ENCODE measurements around the gene FMNL3.
A peak's percentile ranks its signal among the peaks of the same experiment; 100 is the strongest.

FMNL3 gene

DNA sequence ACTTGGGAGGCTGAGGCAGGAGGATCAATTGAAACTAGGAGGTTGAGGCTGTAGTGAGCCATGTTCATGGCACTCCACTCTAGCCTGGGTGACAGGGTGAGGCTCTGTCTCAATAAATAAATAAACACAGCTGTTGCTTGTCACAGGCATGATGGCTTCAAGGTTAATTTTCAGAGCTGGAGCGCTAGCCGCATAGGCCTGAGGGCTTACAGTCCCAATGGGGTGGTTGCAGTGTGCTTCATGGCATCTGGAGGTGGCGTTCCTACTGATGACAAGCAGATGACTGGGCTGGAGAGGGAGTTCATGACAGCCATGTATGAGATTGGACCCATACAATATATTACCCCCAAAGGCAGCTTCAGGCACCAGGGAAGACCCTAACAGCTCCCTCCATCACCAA, 1.6 kb upstream of the FMNL3 start:
- no peak for DNase-seq (ENCODE audit: low spot score)

DNA sequence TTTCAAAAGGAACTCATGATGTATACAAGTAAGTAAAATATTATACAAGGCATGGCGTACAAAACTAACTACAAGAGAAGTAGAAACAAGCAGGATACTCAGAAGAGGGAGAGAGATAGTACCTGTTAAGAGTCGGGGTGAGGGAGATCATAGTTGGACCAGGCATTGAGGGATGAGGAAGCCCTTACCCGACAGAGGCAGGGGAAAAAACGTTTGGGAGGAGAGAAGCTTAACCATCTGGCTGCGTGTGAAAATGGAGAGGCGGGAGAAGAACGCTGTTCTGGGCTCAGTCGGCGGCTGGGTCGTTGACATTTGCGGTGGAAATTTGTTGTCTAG, 575 bp upstream of the FMNL3 start:
- DNase-seq (ENCODE audit: low spot score): no peak

DNA sequence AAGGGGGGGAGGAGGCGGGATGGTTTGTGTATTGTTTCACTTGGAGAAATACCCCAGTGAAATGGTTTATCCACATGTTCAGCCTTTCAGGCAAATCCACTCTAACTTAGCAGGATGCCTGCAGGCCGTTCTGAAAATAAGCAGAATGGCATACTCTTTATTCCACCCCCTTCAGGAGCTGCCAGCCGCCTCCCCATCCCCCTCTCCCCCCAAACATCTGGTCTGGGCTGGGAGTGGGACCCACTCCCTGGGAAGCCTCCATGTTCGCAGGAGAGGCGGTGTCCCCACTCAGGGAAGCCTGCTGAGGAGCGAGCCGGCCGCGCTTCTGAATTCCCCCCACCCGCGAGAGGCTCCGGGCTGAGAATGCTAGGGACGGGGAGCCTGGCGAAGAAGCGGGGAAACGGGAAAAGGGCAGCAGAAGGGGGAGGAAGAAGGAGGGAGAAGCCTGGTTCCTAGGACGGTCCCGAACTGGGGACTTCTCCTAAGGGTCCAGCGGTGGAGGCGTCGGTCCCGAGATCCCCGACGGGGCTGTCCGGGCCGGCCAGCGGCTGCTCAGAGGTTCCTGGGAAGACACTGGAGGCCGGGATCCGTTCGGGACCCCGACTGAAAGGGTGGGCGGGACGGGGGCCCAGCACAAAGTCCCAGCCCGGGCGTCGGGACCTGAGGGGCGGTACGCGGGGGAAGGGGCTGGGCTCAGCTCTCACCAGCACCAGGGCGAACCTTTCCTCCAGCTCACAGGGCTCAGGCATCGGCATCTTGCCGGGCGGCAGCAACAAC, 666 bp downstream of the FMNL3 start:
- peak; percentile 83 for DNase-seq (ENCODE audit: low spot score)

DNA sequence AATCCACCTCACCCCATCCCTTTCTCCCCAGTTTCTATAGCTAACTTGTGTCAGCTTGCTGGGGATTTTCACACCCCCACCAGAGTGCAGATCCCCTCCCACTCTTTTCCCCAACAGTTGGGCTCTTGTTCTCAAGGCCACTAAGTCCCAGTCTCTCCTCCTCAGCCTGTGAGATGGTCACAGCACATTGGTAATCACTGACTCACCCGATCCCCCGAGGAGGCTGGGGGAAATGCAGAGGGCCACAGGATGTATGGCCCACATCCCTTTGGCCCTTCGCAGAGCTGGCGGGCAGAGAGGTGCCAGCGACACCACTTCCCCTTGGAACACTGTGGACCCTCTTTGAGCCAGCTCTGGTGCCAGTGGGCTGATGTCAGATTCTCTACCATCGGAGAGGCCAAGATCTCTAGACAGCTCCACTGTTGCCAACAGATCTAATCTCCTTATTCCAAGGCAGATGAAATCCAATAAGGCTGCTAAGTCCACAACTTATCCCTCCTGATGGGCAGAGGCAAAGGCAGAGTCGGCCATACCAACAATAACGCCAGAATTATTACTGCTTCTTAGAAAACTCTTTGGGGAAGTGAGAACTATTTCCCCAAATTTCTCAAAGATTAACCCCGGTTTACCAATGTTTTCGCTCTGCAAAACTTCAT, 1.6 kb downstream of the FMNL3 start:
- DNase-seq (ENCODE audit: low spot score): no peak

DNA sequence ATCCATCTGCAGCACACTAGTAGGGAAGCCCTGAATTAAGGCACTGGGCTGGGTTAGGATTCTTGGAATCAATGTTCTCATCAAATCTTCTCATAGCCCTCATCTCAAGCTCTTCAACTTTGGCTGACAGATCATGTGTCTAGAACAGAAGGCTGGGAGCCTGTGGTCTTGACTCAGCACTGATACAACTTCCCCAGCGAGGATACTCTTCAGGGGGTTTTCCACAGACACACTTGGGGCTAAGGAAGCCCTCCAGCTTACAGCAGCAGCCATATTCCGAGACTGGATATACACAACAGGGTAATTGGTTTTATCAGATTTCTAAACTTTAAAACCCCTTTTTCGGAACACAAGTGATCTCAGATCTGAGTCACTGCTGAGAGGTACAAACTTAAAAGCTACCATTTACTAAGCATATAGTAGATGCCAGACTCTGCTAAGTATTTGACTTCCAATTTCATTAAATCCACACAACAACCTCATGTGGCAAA, 3.5 kb downstream of the FMNL3 start:
- no peak for DNase-seq (ENCODE audit: low spot score)

DNA sequence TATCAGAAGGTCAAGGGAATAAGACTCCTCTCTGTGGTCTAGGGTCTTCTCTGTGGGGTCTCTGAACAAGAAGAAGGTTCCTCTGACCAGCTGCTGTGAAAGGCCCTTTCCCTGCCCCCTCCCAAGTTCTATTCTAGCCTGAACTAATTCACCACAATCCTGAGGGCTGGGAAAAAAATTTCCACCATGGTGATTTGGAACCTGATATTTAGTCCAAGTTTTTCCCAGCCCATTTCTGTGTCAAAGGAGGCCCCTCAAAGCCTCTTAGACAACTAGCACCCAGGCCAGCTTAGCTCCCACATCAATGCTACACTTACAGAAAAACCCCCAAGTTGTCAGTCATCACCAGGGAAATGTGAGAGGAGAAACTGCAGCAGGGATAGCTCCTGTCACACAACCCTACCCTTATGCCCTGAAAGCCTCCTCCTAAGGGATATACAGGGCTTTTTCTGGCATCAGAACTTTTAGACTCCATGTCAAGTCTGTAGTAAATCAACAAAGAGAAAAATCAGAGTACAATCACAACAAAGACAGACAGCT, 4.5 kb downstream of the FMNL3 start:
- DNase-seq (ENCODE audit: low spot score): no peak

DNA sequence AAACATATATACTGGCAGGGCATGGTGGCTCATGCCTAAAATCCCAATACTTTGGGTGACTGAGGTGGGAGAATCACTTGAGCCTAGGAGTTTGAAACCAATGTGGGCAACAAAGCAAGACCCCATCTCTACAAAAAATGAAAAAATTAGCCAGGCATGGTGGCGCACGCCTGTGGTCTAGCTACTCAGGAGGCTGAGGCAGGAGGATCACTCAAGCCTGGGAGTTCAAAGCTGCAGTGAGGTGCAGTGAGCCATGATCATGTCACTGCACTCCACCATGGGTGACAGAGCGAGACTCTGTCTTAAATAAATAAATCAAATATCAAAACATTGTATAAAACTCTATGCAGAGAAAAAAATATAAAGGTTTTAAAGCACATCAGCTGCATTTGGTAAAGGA, 5.2 kb downstream of the FMNL3 start:
- no peak for DNase-seq (ENCODE audit: low spot score)

DNA sequence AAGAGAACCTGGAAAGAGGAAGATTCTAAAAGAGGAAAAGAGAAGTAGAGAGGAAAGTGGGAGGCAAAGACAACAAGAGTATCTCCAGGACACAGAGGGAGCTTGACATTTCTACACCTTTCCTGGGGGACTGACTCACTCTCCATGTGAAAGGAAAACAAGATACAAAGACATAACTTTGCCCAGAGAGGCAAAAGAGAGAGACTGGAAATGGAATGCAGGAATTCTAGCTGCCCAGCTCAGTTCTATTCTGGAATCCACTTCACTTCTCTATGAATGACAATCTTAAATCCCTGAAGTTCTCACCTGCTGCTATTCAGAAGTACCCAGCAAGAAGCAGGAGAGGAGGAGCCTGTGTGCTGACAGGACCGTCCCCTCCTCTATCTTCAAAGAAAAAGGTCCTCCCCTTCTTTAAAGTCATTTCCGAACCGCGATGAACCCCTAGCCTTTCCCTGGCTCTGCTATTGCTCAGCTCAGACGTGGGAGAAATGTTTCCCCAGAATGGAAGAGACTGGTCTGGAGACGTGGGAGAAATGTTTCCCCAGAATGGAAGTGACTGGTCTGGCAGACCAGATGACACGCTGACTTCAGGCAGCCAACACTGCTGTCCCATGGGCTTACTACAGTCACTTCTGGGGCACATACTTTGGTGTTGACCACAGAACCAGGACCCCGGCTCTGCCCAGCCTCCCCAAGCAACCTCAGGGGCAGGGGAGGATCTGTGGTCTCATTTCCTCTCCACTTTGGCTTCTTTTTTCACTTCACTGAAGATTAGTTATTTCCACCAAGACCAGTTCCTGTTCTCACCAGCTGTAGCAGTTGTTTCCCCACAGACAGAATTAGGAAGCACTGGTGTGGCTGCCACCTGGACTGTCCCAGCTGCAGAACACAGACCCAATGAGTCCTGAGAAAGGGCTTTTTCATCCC, 8.3 kb downstream of the FMNL3 start:
- DNase-seq (ENCODE audit: low spot score): no peak

DNA sequence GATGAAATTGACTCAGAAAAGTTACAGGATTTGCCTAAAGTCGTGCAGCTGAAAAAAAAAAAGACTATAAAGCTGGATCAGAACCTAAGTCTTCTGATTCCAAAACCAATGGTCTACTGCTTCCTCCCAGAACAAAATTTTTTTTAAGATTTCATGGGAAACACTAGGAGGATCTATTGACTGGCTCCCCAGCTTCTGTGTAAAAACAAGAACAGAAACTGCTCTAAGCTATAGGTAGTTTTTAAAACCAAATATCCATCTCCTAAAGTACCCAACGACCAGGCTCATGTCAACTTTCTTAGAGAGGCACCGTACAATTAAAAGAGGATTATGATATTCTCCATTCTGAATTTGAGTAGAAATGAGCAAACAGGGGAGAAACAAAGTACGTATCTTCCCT, 9.4 kb downstream of the FMNL3 start:
- DNase-seq (ENCODE audit: low spot score): no peak

DNA sequence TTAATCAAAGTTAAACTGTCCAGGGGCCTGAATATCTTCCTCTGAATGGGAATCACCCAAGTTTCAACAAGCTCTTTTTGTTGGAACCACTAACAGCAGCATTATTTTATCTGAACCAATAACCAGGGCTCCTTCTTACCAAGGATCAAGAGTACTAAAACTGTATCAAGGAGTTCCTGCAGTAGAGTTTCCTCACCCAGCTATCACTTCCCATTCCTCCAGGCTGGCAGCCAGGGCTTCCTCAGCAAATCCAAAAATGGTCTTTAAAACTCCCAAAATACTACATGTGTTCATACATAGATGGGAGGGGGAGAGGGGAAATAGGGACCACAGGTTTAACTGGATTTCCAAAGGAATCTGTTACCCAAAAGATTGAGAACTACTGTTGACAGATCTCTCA, 10.5 kb downstream of the FMNL3 start:
- DNase-seq (ENCODE audit: low spot score): no peak

DNA sequence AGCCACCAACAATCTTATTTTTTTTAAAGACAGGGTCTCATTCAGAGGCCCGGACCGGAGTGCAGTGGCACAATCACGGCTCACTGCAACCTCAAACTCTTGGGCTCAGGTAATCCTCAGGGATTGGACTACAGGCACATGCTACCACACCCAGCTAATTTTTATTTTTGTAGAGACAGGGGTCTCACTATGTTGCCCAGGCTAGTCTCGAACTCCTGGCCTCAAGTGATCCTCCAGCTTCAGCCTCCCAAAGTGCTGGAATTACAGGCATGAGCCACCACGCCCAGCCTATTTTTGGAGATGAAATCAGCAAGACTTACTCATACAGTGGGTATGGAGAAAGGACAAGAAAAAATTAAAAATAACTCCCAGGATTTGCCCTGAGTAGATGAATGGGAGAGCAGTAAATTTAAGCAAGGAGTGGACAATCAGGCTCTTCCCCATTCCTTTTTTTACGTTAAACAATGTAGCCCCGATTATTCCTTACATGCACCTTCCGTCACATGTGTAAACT, 13.2 kb downstream of the FMNL3 start:
- no peak for DNase-seq (ENCODE audit: low spot score)

DNA sequence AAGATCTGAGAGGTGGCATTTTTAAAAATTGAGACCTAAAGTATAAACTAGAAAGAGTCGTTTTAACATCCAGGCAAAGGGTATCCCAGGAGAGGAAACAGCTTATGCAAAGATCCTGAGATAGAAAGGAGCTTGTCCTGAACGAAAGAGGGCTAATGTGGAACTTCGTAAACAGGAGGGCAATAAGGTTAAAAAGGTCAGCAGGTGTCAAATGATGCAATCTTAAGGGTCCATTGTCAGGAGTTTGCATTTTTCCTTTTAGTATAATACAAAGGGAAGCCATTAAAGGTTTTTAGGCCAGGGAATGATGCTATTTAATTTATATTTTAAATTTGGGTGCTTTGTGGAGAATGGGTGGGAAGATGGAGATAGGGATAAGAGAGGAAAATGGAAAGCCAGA, 14.4 kb downstream of the FMNL3 start:
- no peak for DNase-seq (ENCODE audit: low spot score)

DNA sequence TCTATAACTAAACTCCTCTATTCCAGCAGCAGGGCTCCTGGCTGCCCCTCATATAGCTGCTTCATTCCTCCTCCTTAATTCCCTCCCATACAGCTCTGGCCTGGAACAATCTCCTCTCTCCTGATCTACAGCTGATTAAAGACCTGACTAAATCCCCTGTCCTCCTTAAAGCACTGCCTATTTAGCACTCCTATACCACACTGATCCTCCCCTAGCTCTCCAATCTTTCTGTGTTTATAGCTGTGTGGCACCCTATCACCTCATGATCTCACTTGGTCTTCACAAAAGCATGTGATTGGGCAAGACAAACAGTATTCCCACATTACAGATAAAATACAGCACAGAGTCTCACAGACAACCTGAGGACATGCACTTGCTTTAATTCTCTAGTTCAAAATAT, 17.4 kb downstream of the FMNL3 start:
- no peak for DNase-seq (ENCODE audit: low spot score)

DNA sequence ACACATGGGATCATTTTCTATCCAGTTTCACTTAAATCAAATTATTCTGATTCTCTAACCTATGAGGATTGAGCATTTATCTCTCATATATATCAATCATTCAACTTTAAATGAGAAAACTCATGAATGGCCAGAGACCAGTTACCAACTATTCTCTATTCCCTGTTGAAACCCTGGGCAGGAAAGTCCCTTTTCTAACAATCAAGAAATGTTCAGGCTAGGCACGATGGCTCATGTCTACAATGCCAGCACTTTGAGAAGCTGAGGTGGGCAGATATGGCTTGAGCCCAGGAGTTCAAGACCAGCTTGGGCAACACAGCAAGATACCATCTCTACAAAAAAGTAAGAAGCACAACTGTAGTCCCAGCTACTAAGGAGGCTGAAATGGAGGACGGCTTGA, 18.0 kb downstream of the FMNL3 start:
- no peak for DNase-seq (ENCODE audit: low spot score)

DNA sequence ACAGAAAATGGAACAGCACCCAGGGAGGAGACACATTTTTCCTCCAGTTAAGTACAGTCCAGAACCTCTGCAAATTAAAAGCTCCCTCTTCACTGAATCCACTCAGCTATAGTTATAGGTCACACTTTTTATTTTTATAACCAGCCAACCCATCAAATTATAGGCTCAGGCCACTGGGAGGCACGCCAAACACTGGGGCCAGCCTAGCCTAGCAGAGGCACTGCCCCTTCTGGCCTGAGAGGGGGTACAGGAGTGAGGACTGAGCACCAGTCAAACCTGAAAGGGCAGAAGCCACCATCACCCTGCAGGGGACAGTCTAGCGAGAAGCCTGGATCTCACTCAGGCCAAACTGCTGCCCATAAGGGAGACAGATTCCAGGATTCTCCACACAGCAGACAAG, 19.3 kb downstream of the FMNL3 start:
- no peak for DNase-seq (ENCODE audit: low spot score)

DNA sequence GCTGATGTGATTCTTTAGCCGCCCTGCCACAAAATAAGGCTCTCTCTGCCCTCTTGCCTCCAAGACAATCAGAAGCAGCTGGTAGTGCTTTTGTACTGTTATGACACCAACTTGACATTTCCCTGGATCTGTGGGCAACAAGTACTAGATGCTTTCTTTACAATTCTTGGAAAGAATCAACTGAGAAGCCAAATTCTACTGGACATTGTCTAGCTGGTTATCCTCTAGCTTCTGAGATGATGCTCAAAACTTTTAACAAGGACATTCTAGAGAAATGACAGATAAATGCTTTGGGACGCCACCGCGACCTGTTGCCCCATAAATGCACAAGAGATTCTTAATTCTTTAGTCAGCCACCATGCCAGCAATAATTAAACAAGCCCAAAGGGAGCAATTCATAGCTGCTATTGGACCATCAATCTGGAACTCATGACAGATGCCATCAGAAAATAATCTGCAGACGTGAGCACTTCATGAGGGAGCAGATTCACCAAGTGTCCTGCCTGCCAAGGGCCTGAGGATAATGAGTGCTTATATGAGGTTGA, 22.8 kb downstream of the FMNL3 start:
- no peak for DNase-seq (ENCODE audit: low spot score)

DNA sequence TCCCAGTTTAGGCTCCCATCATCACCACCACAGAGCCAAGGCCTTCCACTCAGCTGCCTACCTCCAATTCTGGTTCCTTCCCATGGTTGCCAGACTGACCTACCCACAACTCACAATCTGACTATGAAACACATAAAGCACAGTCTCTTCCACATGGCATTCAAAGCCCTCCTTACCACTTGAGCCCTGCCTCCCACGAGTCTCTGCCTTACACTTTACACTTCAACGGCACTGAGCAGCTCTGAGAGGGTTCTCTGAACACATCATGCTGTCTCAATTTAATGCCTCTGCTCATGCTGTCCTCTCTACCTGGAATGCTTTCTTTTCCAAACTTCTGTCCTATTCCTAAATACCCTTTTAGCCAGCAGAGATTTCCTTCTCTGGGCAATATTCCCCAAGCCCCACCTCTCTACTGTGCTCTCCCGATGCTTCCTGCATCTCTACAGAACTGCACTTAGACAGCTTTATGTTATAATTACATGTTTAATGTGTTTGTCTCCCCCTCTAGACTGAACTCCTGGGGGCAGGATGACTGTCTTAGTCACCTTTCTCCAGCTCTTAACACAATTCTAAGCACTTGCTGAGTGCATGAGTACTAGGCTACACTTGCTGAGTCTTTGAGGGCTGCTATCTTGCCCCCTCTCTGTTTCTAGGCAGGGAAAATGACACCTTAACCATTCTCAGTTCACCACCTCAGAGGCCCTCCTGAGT, 23.5 kb downstream of the FMNL3 start:
- DNase-seq (ENCODE audit: low spot score): no peak

DNA sequence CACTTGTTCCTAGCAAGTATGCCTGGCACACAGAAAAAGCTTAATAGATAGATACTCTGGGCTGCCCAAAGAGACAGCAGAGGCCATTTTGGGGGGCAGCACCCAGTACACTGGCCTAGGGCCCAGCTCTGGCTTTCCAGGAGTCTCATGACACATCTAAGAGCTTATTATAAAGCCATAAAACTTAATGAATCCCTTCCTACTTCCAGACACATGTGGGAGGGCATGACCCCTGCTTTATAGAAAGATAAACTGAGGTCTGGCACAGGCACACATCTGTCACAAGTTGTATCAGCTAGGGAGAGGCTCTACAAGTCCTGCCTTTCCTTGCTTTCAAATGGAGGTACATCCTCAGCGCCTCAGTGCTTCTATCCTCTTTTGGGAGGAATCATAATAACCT, 27.1 kb downstream of the FMNL3 start:
- no peak for DNase-seq (ENCODE audit: low spot score)

DNA sequence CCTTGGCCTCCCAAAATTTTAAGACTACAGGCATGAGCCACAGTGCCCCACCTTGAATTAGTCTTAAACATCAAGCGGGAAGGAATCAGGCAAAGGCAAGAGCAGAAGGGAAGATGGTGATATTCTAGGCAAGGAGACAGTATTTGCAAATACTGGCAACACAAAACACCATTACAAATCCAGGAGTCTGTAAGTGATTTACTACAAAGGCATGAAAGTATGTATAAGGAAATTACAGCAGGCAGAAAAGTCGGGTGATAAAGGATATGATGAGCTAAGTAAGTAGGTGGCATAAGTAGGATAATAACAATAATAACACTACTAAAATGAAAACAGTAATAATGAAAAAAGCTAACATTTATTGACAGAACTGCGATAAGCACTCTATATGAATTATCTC, 28.5 kb downstream of the FMNL3 start:
- DNase-seq (ENCODE audit: low spot score): no peak

DNA sequence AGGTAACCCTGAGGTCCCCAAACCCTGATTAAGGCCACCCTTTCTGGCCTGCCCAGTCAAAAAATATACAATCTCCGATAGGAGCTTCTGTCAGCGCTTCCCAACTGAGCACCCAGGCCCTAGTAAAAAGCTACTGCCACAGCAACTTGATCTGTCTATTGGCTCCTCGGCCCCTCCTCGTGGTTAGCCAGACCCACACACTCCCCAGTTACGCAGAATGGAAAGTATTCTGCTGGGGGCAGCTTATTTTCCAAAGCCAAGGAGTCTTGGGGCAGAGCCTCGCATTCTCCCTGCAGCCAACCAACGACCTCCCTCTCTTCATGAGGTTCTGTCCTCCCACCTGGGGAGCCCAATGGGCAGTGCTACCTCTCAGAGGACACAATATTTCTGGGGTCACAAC, 32.1 kb downstream of the FMNL3 start:
- DNase-seq (ENCODE audit: low spot score): no peak

DNA sequence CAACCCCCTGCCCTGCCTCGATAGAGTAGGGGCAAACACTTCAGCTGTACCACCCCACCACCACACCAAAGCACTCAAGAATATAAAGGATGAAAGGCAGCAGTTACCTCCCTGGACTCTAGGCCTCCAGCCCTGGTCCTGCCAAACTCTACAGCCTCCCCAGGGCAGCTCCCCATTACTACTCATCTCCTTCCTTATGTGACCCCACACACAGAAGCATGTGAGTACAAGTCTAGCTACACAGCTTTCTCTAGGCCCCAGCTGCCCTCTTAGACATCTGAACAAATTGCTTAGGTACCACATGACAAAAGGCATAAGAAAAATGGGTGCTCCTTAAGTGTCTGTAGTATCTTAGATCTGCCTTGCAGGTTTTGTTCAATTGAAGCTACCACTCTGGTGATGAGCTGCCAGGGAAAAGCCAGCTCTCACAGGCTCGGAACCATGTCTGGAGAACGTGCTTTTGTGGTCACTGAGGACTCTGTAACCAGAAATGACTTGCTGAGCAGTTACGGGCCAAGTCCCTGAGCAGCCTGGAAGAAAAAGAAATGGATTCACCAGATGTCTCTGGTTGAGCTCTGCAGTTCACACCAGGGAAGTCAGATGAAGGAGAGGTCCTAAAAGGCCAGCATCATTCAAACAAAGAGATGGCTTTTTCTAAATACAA, 32.8 kb downstream of the FMNL3 start:
- no peak for DNase-seq (ENCODE audit: low spot score)

Measured in left forelimb (tissue), 1 donor.